DMS79 treated with DMSO at 0.1 percent for 48 hours (cell line): ENCODE results near the gene ZNF423.
A peak's percentile ranks its signal among the peaks of the same experiment; 100 is the strongest.

Experiments used
- DNase-seq: peaks from one replicate; lab custom pipeline; 2025; lab: John Stamatoyannopoulos, UW

The ZNF423 gene

GRCh38 chr16:49750341-49751000 is 105.4 kb downstream of the ZNF423 start:
- no peak for DNase-seq

DNA sequence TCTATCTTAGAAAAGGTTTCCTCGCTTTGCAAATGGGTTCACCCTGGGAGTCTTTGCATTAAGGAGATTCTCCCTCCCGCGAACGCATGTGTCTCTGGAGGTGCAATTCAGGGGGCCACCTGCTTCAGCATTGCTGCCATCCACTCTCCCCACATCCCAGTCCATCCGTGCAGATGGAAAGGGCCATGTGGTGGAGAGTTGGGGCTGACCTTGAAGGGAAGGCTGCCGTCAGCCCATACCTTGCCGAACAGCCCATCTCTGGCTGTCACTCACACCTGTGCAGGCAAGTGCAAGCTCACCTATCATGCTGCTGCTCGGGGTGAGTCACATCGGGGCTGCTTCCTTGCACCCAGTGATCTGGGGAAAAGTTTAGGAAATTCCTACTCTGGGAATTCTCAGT is 106.1 kb downstream of the ZNF423 start:
- DNase-seq, result no peak

DNA sequence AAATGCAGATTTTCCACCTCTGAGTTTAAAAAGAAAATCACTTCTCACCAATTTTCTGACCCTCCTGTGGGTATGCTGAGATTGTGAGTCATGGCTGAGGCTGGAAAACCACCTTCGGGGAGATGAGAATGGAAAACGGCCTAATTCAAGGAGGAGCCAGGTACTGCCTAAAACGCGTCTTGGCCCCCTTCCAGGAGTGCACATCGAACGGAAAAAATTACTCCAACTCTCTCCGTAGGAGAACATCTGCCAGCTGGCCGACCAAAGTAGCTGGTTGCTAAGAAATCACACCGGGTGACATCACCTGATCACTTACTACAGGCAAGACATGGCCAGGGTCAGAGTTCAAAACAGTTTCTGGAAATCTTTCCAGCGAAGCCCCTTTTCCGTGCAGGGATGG is 107.6 kb downstream of the ZNF423 start:
- peak; percentile 2 for DNase-seq

GRCh38 chr16:49747654-49748053 is 108.3 kb downstream of the ZNF423 start:
- no peak for DNase-seq

GRCh38 chr16:49746545-49746944 is 109.4 kb downstream of the ZNF423 start:
- no peak for DNase-seq

DNA sequence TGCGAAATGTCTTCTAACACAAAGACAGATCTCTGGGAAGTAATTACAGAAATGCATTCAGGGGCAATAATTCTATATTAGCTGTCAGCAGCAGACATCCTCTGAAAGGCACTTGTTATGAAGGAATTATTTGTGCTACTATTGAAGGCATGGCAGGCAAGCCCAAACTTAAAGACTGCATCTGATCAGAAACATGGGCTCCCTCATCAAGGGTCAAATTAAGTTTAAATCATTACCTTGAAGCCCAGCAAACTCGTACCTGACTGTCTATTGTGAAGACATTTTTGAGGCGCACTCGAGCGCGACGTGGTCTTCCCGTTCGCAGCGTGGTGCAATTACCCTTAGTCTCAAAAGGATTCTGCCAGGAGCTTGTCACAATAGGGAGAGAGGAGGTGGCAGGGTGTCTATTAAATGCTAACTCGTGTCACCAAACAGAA is 110.6 kb downstream of the ZNF423 start:
- no peak for DNase-seq

DNA sequence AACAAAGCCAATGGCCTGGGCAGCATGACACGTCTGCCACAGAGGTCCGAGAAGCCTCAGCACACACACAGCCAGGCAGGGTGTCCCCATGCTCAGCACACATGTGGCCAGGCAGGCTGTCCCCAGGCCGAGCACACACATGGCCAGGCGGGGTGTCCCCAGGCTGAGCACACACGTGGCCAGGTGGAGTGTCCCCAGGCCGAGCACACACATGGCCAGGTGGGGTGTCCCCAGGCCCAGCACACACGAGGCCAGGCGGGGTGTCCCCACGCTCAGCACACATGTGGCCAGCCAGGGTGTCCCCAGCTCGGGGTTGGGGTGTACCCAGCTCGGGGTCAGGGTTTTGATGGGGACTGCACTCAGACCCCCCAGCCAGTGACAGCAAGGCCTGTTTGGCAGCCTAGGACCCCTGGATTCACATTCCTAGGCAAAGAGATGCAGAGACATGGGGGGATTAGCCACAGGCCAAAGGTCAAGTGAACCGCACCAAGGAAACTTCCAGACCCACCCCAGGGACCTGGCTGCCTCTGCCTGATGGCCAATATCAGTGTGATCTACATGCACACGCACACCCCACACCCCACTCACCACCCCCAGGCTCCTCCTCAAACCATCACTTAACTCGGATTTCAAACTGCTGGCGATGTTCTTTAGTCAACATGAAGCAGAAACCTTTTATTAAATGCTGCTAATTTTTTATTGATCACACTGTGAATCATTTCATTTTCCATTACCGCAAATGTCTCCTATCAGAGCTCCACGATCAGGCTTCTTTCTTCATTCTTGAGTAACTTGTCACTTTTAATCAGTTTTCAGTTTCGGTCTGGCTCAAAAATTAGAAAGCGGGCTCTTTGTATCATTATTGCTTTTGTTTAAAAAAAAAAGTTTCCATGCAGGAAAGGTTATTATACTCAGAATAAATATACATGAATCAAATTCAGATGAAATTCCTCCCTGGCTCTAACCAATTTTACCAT is 111.4 kb downstream of the ZNF423 start:
- no peak for DNase-seq

- DNase-seq, result no peak
Observed at GRCh38 chr16:49743658-49744057, 112.3 kb downstream of the ZNF423 start.

GRCh38 chr16:49743203-49743464 is 112.8 kb downstream of the ZNF423 start:
- no peak for DNase-seq

DNA sequence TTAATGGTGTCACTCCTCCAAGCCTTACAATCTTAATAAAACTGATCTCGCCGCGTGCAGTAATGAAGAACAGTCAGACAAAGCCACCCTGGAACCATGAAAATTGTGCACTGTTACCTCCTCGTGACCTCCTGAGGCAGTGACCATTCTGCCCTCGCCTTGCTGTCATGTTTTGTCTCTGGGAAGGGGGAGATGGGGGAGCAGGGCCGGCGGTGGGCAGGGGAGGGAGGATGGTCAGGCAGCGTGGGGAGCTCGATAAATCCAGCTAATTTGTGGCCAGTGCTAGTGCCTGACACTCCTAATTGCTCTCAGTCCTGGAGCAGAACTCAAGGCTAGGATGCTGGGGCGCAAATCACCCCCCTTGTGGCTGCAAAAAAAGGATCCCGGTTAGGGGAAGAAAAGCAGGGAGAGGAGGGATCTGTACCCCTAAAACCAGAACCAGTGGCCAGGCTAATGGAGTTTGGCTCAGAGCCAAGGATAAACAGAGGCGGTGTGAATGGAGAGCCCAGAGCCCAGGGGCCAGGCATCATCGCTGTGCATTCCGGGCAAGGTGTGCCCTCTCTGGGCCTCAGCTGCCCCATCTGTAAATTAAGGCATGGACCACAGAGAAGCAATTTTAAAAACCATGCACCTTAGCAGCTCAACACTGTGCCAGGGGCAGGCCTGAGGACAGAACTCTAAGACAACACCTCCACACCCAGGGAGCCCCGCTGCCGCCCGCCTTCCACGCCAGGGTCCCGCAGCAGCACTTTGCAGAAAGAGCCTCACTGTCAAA is 113.3 kb downstream of the ZNF423 start:
- DNase-seq, result no peak

DNA sequence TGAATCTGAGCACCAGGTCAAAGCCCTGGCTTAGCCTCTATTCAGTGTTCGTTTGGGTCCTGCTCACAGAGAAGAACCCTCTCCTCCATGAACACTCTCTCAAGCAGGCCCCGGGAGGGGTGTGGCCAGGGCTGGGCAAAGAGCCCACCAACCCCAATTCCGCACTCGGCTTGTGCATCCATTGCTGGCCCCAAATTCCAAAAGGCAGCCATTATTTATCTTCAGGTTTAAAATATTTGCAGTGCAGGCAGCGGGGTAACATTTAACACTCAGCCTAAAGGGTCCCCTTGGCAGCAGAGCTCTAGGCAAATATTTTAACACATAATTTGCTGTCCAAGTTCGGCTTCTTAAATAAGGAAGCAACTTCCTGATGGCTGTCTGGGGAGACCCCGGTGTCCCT is 115.7 kb downstream of the ZNF423 start:
- no peak for DNase-seq

DNA sequence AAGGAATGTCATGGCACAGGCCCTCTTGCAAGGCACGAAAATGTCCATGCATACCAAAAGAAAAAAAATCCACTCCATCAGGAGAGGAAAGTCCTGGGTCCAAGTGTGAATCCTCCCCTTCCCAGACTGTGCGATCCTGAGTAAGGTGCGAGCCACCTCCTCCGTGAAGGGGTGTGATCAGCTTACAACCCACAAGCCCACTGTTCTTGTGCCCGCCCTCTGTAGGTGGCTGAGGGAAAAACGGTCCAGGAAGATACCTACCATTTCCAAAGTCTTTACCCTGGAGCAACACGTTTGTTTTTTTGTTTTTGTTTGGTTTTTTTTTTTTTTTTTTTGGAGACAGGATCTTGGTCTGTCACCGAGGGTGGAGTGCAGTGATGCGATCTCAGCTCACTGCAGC is 116.5 kb downstream of the ZNF423 start:
- no peak for DNase-seq

- DNase-seq, result no peak
Observed at GRCh38 chr16:49738832-49739231, 117.1 kb downstream of the ZNF423 start.

DNA sequence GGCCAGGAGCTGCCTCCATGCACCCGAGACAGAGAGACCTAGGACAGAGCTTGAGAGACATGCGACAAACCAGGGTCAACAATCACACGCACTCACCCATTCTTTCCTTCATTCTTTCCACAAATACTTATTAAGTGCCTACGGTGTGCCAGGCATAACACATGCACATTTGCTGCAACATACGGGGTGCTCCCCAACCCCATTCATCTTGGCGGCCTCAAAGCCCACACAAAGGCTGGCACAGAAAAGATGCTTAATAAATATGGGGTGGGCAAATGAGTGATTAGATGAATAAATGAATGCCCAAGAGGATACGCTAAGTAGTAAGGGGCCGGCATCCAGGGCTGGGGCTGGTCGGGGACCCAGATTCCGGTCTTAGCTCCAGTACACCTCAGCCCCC is 117.9 kb downstream of the ZNF423 start:
- DNase-seq, result no peak

DNA sequence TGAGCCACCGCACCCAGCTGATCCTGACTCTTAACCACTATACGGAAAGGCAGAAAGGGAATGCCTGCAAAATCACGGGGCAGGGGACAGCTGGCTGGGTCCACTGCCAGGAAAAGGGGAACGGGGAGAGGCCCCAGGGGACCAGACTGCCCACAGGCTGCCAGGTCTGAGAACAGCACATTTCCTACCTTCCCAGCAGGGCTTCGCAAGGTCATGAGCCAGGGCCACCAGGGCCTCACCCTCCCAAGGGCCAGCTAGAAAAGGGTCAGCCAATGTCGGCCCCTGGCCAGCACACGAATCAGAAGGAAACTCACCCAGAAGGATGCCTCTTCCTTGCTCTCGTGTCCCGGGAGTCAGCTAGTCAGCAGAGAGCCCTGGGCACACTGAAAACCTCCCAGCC is 118.4 kb downstream of the ZNF423 start:
- no peak for DNase-seq

GRCh38 chr16:49734331-49734730 is 121.6 kb downstream of the ZNF423 start:
- no peak for DNase-seq

DNA sequence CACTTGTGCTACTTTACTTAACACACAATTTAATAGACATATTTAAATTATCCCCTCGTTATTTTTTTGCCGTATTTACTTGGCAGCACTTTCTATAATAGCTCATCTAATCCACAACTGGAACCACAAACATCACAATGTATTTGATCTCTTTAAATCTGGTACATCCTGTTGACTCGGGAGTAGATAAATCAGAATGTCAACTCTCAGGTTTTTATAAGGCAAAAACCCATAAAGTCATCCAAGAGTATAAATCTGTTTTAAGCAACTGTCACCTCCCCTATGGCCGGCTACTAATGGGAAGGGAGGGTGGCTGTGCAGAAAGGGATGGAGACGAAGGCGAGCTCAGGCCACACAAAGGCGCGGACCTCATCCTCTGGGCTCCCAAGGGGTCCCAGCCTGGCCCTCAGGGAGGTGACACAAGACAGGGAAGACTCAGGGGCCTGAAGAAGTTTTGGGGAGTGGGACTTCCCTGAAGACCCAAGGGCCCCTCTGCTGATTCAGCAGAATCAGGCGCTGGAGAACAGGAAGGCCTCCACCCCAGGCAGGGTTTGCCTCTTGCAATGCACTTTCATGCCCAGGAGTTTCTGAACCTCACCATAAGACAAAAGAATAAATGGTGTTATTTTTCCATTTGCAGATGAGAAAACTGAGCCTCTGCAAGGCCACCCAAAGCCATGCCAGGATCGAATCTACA is 122.5 kb downstream of the ZNF423 start:
- no peak for DNase-seq

DNA sequence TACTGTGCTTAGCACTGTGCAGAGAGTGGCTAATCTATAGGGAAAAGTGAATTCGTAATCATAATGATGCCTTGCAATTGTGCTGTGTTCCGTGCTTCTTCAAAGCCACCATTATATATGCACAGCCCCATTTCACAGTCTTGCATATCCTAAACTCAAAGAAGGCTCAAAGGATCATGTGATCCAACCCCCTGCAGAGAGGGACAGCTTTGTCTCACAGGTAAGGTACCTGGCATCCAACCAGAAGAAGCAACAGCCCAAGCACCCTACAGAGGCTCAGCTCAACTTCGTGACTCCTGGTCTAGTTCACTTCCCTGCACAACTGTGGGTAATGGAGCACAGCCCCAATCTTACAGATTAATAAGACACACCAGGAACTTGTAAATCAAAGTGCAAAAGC is 124.0 kb downstream of the ZNF423 start:
- no peak for DNase-seq

DNA sequence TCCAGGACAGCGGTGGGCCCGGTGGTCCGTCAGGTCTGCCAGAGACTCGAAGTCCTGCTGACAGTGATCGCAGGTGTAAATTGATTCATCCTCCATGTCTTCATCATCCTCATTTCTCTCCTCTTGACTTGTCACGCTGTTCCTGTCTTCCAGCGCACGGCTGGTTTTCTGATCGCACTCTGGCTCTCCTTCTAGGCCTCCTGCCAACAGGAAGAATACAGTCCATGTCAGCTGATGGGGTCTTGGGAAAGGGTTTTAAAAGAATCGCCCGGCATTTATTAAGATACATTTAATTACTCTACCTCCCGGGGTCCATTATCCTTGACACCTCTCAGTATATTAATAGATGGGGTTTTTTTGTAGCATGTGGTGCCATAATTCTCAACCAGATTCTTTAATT is 125.1 kb downstream of the ZNF423 start:
- DNase-seq, result no peak

GRCh38 chr16:49727611-49728010 is 128.3 kb downstream of the ZNF423 start:
- no peak for DNase-seq

DNA sequence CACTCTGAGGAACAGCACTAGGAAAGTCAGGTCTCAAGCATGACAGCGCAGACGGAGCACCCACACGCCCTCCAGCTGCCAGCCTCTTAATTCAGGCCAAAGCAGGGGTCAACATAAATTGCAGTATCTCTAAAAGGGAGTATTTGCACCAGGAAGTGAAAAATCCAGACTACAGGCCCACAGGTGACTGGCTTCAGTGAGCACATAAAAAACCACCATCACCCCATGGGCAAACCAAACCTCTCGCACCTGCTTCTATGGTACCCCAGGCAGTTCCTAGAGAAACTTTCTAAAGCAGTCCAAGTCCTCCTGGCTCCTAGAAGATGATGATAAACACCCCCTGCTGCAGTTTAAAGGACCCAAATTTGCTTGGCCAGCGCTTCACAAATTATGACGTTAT is 129.8 kb downstream of the ZNF423 start:
- no peak for DNase-seq

DNA sequence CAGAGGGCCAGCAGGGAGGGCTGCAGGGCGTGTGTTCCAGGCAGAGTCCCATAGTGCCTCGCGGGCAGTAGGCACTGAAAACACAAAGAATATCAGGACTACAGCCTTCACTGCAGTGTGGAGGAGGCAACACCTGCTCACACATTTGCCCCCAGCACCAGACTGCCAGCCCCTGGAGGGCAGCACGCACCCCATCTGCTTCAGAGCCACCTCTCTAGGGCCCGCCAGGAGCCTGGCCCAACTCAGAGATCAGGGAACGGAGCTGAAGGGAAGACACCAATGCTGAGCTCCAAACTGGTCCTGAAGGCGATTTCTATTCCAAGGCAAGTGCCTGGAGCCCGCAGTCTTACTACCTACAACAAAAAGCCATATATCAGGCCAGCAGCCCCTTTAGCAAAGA is 130.3 kb downstream of the ZNF423 start:
- no peak for DNase-seq
